Measurements from ENCODE around the gene FLRT2.
A peak's percentile ranks its signal among the peaks of the same experiment; 100 is the strongest.

FLRT2 gene

GRCh38 chr14:85566603-85567002 lies 36.7 kb downstream of the FLRT2 start:
- no peak for DNase-seq

GRCh38 chr14:85572011-85572410 lies 42.1 kb downstream of the FLRT2 start:
- no peak for DNase-seq

GRCh38 chr14:85572845-85573244 lies 42.9 kb downstream of the FLRT2 start:
- no peak for DNase-seq

- no peak for DNase-seq
These were observed 43.5 kb downstream of the FLRT2 start for GRCh38 chr14:85573406-85573805.

GRCh38 chr14:85574853-85575616 lies 45.1 kb downstream of the FLRT2 start:
- no peak for DNase-seq

- no peak for DNase-seq
These were observed 45.6 kb downstream of the FLRT2 start for GRCh38 chr14:85575617-85575898.

- no peak for DNase-seq
These were observed 46.3 kb downstream of the FLRT2 start for GRCh38 chr14:85576218-85576617.

- no peak for DNase-seq
These were observed 47.1 kb downstream of the FLRT2 start for GRCh38 chr14:85576848-85577542.

- DNase-seq = no peak
These were observed 47.7 kb downstream of the FLRT2 start for GRCh38 chr14:85577543-85578114.

- DNase-seq = no peak
These were observed 48.4 kb downstream of the FLRT2 start for GRCh38 chr14:85578357-85578756.

GRCh38 chr14:85578930-85579329 lies 49.0 kb downstream of the FLRT2 start:
- DNase-seq = no peak

- no peak for DNase-seq
These were observed 50.0 kb downstream of the FLRT2 start for GRCh38 chr14:85579942-85580341.

GRCh38 chr14:85580536-85581140 lies 50.7 kb downstream of the FLRT2 start:
- DNase-seq = no peak

- DNase-seq = no peak
These were observed 51.7 kb downstream of the FLRT2 start for GRCh38 chr14:85581691-85582090.

GRCh38 chr14:85583380-85583779 lies 53.4 kb downstream of the FLRT2 start:
- DNase-seq = no peak

GRCh38 chr14:85584481-85584880 lies 54.5 kb downstream of the FLRT2 start:
- no peak for DNase-seq

GRCh38 chr14:85587151-85587711 lies 57.3 kb downstream of the FLRT2 start:
- peak; percentile 19 to 65 for DNase-seq

GRCh38 chr14:85590784-85591183 lies 60.8 kb downstream of the FLRT2 start:
- DNase-seq = no peak

- no peak for DNase-seq
These were observed 64.3 kb downstream of the FLRT2 start for GRCh38 chr14:85594217-85594616.

GRCh38 chr14:85595981-85596380 lies 66.0 kb downstream of the FLRT2 start:
- no peak for DNase-seq

GRCh38 chr14:85596562-85596961 lies 66.6 kb downstream of the FLRT2 start:
- peak; percentile 24 to 72 for DNase-seq

GRCh38 chr14:85597701-85598100 lies 67.8 kb downstream of the FLRT2 start:
- no peak for DNase-seq

GRCh38 chr14:85599939-85600338 lies 70.0 kb downstream of the FLRT2 start:
- DNase-seq = no peak

GRCh38 chr14:85601246-85601645 lies 71.3 kb downstream of the FLRT2 start:
- peak; percentile 55 to 70 for DNase-seq
